Peyer's patch (tissue), 4 donors: ENCODE measurements around the gene HOATZ.

ENCODE experiments used
- CTCF ChIP-seq, 6 experiments: fragments of 450-650 bp in 4 of 6; fragments of 200-600 bp in 2 of 6; sonication (generic) in 1 of 6; IDR thresholded peaks; one replicate each; pipeline ENCODE4 v1.5.1; 2017 to 2019; ENCODE audit warnings: antibody characterized with exemption in 6 of 6, mild to moderate bottlenecking in 3 of 6, moderate library complexity in 1 of 6
- POLR2A ChIP-seq, 2 donors: fragments of 450-650 bp; IDR thresholded peaks; one replicate each; pipeline ENCODE4 v1.5.1; 2017; ENCODE audit warnings: antibody characterized with exemption in 2 of 2, mild to moderate bottlenecking in 2 of 2, moderate library complexity in 2 of 2

- TF ChIP-seq CTCF (IDR thresholded peaks at IDR 0.05) (no peak), POLR2A (IDR thresholded peaks at IDR 0.05) (no peak)
Measured at GRCh38 chr11:111531136-111531535, 16.6 kb downstream of the HOATZ start.
